Activated CD4-positive, alpha-beta T cell treated with anti-CD3 and anti-CD28 coated beads, Interleukin-2, amount 50 U/mL, for 24 hours (primary cell): ENCODE data around the gene TRABD.
"Not testable (repeated sequence)": the region's sequence is repeated elsewhere in the genome, so short reads cannot be mapped to it uniquely, and the experiment has no call there.

ENCODE experiments used
- DNase-seq, 2 donors: peaks; one replicate each; pipeline ENCODE4 v3.0.0-alpha.2; 2020; ENCODE audit warnings: low read depth in 1 of 2, low spot score in 1 of 2

TRABD gene

GRCh38 chr22:50201191-50202129 lies 15.7 kb downstream of the TRABD start:
- DNase-seq: no peak

- DNase-seq: no peak
Measured at GRCh38 chr22:50202130-50202666, 16.5 kb downstream of the TRABD start.

DNA sequence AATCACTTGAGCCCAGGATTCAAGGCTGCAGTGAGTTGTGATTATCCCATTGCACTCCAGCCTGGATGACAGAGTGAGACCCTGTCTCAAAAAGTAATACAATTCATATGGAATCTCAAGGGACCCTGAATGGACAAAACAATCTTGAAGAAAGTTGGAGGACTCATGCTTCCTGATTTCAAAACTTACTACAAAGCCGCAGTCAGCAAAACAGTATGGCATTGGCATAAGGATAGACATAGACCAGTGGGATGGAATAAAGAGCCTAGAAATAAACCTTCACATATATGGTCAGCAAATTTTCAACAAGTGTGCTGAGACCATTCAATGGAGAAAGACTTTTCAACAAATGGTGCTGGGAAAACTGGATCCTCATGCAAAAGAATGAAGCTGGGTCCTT lies 17.6 kb downstream of the TRABD start:
- DNase-seq: no peak

GRCh38 chr22:50204571-50204970 lies 18.9 kb downstream of the TRABD start:
- no peak for DNase-seq

GRCh38 chr22:50204998-50205397 lies 19.3 kb downstream of the TRABD start:
- not testable (repeated sequence) for DNase-seq

- DNase-seq: no peak
Measured at GRCh38 chr22:50205781-50206569, 20.3 kb downstream of the TRABD start.

DNA sequence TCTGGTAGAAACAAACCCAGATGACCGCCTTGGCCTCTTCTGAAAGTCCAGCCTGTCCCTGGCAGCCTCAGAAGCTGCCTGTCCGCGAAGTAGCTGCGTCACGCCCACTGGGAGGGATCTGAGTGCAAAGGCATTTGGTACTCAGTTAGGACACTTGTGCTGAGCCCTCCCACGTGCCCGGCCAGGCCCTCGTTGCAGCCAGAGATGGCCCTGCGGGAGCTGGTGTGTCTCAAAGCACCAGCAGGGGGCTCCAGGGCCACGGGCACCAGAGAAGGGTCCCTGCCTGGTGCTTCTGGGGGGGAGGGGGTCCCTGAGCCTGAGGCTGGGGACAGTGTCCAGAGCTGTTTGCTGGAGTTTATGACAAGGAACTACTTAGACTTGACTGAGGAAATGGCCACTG lies 20.9 kb downstream of the TRABD start:
- DNase-seq: no peak

GRCh38 chr22:50207383-50208140 lies 21.8 kb downstream of the TRABD start:
- DNase-seq: no peak

DNA sequence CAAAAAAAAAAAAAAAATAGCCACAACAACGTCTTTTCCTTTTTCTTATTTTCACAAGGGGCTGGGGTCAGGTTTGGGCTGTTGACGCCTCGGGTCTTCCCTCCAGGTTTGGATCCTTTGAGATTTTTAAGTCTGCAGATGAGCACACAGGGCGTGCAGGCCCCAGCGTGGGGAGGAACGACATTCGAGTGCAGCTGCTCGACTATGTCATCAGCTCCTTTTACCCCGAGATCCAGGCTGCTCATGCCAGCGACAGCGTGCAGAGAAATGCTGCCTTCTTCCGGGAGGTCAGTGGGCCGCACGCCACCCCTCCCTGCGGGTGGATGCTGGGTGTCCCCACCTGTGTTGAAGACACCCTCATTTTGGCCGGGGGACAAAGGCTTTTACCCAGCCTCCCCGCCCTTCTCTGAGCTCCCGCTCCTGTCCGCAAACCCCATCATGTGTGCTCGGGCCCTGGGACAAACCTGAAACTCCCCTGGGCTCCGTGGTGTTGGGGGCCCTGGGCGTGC lies 22.8 kb downstream of the TRABD start:
- DNase-seq: no peak

DNA sequence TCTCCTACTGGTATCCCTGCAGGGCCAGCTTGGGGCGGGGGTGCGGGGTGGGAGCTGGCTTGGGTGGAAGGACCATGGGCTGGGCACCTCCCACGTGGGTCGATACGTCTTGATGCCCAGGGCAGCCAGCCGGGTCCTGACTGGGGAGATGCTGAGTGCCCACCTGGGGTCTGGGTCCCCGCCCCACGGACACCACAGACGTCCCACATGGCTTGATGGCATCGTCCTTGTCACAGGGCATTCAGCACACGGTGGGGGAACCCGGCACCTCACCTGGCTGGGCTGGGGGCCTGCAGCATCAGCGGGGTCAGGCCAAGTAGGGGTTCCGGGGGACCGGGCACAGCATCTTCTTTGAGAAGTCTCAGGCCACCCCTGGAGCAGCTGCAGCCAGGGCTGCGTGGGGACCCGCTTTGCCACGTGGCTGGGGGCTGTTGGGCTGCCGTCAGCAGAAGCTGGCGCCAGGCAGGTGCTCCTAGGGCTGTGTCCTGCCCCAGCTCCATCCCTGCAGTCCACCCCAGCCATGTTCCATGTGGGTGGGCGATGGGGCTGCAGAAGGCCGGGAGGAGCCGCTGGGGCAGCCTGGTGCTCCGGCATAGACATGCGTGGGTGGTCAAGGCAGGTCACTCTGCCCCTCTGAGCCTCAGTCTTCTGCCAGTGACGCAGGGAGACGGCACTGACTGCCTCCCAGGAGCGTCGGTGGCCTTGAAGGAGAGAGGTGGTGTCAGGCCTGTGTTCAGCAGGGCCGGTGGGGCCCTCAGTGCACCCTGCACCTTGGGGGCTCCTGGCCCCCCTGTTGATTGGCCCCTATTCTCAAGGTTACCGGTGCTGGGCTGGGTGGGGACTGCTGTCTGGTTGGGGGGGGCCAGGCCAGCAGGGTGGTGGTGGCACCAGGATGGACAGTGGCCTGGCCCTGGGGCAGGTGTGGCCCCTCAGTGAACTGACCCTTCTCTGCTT lies 23.5 kb downstream of the TRABD start:
- DNase-seq: no peak

DNA sequence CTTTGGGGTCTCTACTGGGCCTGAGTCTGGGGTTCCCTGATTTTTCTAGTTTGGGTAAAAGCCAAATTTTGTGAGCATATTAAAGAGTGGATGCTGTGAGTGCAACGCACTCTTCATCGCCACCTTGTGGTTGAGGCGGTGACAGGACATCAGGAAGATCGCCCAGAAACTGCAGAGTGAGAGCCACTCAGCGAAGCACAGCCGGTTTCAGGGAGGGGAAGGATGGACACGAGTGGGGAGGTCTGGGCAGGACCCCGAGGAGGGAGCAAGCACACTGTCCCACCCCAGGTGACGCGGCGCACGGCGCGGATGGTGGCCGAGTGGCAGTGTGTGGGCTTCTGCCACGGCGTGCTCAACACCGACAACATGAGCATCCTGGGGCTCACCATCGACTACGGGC lies 24.2 kb downstream of the TRABD start:
- peak in 1 of 2 donors; percentile 58 for DNase-seq

DNA sequence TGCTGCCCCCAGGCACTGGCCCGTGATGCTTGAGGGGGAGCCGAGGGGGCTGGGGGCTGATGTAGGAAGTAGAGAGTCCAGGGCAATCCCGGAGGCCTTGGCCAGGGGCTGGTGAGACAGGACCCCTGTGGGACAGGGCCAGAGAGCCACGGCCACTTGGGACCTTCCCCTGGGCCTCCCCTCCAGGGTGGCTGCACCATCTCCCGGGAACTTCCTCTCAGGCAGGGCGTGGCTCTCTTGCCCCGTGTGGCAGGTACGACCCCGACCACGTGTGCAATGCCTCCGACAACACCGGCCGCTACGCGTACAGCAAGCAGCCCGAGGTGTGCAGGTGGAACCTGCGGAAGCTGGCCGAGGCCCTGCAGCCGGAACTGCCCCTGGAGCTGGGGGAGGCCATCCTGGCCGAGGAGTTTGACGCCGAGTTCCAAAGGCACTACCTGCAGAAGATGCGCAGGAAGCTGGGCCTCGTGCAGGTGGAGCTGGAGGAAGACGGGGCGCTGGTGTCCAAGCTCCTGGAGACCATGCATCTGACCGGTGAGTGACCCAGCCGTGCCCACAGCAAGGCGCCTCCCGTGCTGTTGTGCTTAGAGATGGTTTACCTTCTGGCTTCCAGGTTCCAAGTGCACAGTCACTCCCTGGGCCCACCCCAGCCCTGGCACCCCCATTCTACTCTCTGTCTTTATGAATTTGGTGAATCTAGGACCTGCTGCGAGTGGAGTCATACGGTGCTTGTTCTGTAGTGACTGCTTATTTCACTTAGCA lies 24.8 kb downstream of the TRABD start:
- no peak for DNase-seq

GRCh38 chr22:50211147-50211546 lies 25.4 kb downstream of the TRABD start:
- DNase-seq: no peak

GRCh38 chr22:50213263-50213662 lies 27.6 kb downstream of the TRABD start:
- DNase-seq: no peak

DNA sequence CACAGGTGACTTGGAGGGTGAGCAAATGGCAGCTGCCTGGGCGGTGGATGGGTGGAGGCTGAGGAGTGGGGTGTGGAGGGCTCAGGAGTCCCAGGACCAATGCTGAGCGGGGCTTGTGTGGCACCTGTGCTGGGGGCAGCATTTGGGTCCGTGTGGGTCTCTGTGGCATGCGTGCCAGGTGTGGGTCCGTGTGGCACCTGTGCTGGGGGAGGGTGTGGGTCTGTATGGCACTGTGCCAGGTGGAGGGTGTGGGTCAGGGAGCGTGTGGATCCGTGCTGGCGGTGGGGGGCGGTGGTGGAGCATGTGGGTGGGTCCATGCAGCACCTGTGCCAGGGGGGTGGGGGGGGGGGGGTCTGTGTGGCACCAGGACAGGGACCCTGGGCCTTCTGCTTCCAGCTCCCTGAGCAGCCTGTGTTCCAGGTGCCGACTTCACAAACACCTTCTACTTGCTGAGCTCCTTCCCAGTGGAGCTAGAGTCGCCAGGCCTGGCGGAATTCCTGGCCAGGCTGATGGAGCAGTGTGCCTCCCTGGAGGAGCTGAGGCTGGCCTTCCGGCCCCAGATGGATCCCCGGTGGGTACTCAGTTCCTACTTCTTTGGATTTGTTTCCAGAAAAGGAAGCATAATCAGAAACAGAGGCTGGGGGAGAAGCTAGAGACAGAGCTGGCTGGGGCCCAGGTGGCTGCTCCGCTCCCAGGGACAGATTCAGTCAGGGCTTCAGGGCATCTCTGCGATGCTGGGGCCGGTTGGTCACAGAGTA lies 29.8 kb downstream of the TRABD start:
- DNase-seq: no peak

GRCh38 chr22:50216055-50216683 lies 30.5 kb downstream of the TRABD start:
- no peak for DNase-seq

- DNase-seq: no peak
Measured at GRCh38 chr22:50216684-50217520, 31.2 kb downstream of the TRABD start.
